HG02852 (cell line): ENCODE data around the gene ZSCAN23.
A peak's percentile ranks its signal among the peaks of the same experiment; 100 is the strongest.
"Not testable (repeated sequence)": the region's sequence is repeated elsewhere in the genome, so short reads cannot be mapped to it uniquely, and the experiment has no call there.

Experiments
- ATAC-seq: cut with Tn5 transposase; IDR thresholded peaks from one replicate; pipeline ENCODE4 v1.9.1; 2021; ENCODE audit warnings: mild to moderate bottlenecking, moderate library complexity; ENCODE audit not compliant: unreplicated experiment

The ZSCAN23 gene

DNA sequence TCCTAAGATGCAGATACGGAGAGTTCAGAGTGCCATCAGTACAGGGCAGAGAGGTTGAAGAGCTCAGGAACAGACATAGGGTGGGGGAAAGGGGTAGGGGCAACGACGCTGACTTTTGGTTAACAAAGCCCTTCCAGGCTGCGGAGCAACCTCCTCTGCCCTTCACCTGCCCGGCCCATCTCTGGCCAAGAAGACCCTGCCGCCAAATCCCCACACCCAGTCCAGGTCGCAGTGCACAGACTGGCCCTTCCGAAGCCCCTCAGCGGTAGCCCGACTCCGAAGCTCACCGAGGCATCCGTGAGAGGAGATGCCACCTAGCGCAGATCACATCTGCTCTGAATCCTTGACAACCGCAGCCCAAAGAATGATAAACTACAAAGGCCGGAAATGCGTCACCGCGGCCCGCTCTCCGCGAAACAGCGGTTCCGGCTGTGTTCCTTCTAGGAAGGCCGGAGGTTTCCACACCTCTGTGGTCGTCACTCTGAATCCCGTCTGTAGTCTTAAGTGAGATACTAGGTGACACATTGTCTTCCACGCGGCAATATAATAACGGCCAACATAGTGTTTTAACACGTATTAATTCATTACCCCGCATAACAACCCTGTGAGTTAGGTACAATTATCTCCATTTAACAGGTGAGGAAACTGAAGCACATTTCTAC is at the start of gene ZSCAN23:
ZSCAN23 (minus strand) TSS at position 380 of the 662 bp plus-strand sequence. CDS start 7,225 bp downstream, outside the sequence.
- peak; percentile 97 for ATAC-seq

GRCh38 chr6:28491984-28492317 is 48.7 kb upstream of the ZSCAN23 start:
- no peak for ATAC-seq

DNA sequence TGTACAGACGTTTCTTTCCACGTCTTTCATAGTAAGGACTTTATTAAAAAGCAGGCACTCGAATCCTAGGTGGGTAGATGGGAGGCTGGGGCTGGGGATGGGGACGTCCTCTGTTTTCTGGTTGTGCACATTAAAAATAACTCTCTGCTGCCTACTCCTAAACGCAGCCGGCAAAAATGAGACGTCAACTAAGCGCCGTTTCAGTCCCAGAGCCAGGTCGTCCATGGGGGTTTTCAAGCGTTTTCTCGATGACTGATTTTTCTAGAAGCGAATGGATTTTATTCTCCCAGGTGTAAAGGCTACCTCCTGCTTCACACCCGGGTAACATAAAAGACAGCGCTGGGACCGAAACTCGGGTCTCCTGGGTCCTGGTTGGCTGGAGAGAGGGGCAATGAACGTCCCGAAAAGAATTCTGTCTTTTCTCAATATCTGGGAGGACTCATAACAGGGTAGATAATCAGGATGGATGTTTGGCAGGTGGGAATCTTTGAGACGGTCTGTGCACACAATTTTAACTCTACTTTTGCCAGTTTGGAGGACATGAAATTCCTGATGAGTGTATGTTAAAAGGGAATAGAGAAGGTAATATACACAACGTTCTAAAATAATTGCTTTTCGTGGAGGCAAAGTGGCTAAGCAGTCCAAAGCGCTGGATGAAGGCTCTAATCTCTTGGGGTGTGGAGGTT is 47.1 kb upstream of the ZSCAN23 start:
- ATAC-seq, result peak; percentile 33

DNA sequence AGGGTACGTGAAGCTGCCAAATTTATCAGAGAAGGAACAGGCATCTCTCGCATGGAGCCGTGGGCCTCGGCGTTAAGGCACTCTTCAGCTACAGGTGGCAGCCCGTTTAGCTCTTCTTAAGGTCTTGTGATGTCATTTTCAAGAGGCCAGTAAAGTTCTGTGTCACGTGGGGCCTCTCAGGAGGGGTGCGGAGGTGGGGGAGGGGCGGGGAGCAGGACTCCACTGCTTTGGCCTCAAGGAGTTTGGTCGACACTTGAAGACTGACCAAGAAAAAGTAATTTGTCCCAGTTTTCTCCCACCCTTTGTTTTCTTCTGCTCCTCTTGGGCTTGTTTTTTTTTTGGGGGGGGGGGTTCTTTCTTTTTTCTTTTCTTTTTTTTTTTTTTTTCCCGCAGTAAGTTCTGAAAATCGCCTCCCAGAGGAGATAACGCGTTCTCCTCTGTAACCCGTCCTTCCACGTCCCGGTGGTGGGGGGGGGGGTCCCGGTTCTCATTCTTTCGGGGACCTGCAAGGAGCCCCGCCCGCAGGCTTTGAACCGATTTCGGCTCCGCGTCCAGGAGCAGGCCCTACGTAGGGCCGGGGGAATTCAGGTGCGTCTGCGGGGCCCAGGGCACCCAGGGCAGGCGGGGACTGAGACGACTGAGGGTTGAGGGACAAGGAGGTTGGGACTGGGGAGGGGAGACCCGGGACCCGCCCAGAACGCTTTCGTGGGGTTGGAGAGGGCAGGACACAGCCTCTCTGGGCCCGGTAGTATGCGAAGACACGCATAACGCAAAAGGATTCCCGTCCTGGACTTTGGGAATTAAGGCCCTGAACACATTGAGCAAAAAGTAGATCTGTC is 46.3 kb upstream of the ZSCAN23 start:
- ATAC-seq, result peak; percentile 66

- no peak for ATAC-seq
These were observed 45.6 kb upstream of the ZSCAN23 start for GRCh38 chr6:28488916-28489365.

- ATAC-seq, result no peak
These were observed 43.9 kb upstream of the ZSCAN23 start for GRCh38 chr6:28486988-28487742.

- no peak for ATAC-seq
These were observed 43.2 kb upstream of the ZSCAN23 start for GRCh38 chr6:28486533-28486932.

GRCh38 chr6:28485482-28485881 is 42.2 kb upstream of the ZSCAN23 start:
- ATAC-seq, result no peak

DNA sequence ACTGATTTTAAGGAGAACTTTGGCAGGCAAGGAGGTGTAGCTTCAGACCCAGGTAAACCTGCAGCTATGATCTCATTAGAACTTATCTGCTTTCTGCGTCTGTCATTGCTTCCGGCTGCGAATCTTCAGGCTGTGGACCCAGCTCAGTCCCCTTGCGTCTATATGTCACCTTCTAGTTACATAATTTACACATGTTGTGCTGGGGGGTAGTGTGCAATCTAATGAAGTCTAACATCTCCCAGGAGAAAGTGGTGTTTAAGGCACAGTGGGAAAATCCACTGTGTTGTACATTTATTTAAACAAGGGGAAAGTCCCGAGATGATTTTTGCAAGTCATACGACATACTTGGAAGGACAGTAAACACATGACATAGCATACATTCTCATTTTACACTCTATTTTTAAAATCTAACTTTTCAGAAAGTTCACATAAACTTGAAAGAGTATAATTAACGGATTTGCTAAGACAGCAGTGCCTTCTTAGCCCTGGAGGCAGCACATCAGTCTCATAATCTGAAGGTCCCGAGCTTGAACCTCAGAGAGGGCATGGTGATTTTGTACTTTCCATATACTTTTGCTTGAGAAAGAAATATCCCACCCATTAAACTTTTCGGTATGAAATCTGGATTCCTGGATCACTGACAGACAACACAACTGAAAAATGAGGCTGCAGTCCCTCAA is 37.1 kb upstream of the ZSCAN23 start:
- ATAC-seq, result no peak

DNA sequence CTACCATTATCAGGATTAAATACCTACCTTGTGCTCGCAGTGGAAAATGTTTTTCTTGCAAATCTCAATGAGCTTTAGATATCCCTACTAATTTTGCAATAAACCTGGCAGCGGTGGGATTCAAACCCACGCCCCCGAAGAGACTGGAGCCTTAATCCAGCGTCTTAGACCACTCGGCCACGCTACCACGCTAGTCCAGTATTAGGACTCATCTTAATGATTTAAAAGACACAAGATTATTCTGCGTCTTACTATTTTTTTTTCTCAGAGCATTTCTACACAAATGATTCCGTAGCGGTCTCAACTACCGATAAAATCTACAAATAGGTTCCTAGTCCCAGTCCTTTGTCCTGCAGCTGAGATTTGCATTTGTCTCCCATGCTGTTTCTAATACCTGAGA is 35.2 kb upstream of the ZSCAN23 start:
- ATAC-seq, result no peak

DNA sequence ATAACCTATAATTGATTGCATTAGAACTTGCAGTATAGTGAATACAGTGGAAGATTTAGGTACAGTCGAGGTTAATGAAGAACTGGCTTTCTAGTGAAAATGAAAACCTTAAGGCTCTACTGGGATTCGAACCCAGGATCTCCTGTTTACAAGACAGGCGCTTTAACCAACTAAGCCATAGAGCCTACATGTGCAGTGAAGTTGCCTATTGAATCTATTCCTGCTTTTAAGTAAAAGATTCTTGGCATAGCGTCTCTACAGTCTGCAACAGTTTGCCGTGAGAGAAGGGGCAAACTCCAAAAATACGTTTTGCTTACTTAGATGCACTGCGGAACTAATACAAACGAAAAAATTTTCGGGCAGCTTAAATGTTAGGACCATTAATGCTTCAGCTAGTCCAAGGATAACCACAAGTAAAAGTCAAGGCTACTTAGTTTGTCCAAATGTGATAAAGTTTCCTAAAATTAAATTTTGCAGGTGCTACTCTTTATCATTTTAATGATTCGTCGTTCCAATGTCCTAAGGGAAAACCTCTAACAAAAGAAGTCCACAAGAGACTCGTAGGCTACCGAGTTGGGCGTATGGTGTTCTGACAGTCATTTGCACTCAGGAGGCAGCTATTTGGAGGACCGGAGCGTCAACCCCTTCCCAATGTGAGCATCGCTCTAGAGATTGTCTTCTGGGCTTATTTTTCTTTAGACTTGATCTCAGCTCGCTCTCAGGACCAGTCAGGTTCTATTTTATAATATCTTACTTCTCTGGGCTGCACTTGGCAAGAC is 31.3 kb upstream of the ZSCAN23 start:
- no peak for ATAC-seq

- ATAC-seq, result not testable (repeated sequence)
These were observed 26.0 kb upstream of the ZSCAN23 start for GRCh38 chr6:28469153-28469745.

GRCh38 chr6:28468056-28468455 is 24.8 kb upstream of the ZSCAN23 start:
- ATAC-seq, result no peak

DNA sequence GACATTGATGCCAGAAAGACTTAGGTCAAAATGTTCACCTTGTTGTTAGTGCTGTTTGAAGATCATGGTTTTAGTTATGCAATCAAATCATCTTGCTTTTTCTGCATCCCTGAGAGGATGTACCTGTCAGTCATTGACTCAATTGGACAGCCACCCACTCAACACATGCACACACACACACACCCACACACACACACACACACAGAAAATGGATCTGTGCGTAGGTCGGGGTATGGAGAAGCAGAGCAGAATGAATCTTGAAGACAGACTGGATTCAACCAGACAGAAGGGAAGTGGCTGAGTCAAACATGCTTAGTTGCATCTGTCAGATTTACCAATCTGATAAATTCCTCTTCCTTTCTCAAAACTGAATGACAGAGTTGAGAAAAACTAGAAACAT is 19.1 kb upstream of the ZSCAN23 start:
- ATAC-seq, result no peak

- ATAC-seq, result no peak
These were observed 15.3 kb upstream of the ZSCAN23 start for GRCh38 chr6:28458568-28458967.

DNA sequence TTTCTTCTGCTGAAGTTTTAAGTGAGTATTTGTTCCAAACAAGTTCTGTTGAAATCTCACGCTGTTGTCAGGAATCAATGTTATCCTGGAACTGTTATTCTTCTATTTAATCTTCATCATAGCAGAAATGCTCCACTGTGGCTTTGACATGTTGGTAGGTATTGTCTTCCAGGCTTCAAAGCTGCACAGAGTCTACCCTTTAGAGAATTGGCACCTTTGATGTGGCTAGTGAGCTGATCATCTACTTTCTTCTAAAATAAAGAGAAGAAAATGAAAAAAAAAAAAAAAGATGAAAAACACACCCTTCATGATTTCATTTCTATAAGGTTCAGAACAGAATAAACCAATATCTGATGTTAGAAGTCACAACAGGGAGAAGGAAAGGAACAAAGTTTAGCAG is 5.8 kb upstream of the ZSCAN23 start:
- no peak for ATAC-seq

DNA sequence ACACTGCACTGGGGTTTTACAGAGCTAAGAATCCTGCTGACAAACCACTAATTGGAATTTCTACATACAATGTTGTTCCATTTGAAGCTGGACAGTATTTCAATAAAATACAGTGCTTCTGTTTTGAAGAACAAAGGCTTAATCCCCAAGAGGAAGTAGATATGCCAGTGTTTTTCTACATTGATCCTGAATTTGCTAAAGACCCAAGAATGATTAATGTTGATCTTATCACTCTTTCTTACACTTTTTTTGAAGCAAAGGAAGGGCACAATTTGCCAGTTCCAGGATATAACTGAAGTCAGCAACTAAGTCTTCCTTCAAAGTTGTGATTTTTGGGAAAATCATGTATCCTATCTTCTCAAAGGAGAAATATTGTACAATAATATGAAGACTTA is 4.2 kb upstream of the ZSCAN23 start:
- not testable (repeated sequence) for ATAC-seq

GRCh38 chr6:28446818-28447511 is 3.7 kb upstream of the ZSCAN23 start:
- ATAC-seq, result no peak

DNA sequence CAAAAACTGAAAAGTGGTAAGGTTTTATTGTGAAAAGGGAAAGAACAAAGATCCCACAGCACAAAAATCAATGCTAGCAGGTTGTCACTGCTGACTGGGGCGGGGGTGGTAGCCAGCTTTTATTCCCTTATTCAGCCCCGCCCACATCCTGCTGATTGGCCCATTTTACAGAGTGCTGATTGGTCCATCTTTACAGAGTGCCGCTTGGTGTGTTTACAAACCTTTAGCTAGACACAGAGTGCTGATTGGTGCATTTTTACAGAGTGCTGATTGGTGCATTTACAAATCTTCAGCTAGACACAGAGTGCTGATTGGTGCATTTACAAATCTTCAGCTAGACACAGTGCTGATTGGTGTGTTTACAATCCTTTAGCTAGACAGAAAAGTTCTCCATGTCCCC is 1.5 kb upstream of the ZSCAN23 start:
- ATAC-seq, result not testable (repeated sequence)
